ENCODE measurements around the gene RAP1GAP.

Gene RAP1GAP

DNA sequence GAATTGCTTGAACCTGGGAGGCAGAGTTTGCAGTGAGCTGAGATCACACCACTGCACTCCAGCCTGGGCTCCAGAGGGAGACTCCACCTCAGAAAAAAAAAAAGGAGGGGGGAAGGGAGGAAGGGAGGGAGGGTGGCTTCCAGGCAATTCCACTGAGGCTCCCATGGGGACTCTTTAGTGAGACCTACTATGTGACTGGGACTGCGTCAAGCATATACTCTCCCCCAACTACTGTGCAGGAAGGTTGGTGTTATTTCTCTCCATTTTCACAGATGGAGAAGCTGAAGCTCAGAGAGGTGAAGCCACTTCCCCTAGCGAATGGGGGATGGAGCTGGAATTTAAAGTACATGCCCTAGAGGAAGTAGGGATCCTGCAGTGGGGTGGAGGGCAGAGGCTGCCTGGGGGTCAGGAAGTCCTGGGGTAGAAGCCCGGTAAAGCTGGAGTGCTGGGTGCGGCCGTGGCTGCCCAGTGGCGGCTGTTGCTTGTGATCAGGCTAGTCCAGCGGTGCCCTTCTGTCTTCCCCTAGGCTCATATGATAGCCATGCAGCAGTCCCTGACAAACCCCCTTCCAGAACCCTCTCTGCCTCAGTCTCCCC, 40.3 kb downstream of the RAP1GAP start:
- H2AFZ ChIP-seq (ENCODE audit: low read depth, low read length) = no peak overlapping the region
- no peaks in the 10 kb centered on the region for H3K9me3 ChIP-seq (ENCODE audit: insufficient read depth, low read length, severe bottlenecking)
- H3K9ac ChIP-seq (ENCODE audit: low read depth, low read length) = no peak overlapping the region
- no peak for DNase-seq
- no peak for ATAC-seq (ENCODE audit: insufficient read depth, low read depth)
- H3K27me3 ChIP-seq (ENCODE audit: insufficient read depth, low read length, poor library complexity) = no peaks in the 10 kb centered on the region
- H3K79me2 ChIP-seq (ENCODE audit: insufficient read depth, low read length) = no peaks in the 10 kb centered on the region
- H3K36me3 ChIP-seq (ENCODE audit: insufficient read depth, low read length) = no peaks in the 10 kb centered on the region
- peaks cover 3% of the 10 kb centered on the region for H4K20me1 ChIP-seq (ENCODE audit: insufficient read depth, low read length)
- H3K4me3 ChIP-seq (ENCODE audit: low read depth in 1 of 2, low read length in 2 of 2) = no peak overlapping the region
- TF ChIP-seq CTCF (IDR thresholded peaks at IDR 0.05; ENCODE audit: borderline replicate concordance, extremely low read depth, low read length, poor library complexity, severe bottlenecking) (no peak), EZH2 (IDR thresholded peaks at IDR 0.05; ENCODE audit: borderline replicate concordance, low read depth, low read length, severe bottlenecking) (no peak)
- no peak overlapping the region for H3K27ac ChIP-seq (ENCODE audit: low read length)
- no peak overlapping the region for H3K4me2 ChIP-seq (ENCODE audit: insufficient read depth, low read length)
- H3K4me1 ChIP-seq (ENCODE audit: insufficient read depth, low read length) = peaks cover 7% of the 10 kb centered on the region; the same call in 1 of the 2 replicates

DNA sequence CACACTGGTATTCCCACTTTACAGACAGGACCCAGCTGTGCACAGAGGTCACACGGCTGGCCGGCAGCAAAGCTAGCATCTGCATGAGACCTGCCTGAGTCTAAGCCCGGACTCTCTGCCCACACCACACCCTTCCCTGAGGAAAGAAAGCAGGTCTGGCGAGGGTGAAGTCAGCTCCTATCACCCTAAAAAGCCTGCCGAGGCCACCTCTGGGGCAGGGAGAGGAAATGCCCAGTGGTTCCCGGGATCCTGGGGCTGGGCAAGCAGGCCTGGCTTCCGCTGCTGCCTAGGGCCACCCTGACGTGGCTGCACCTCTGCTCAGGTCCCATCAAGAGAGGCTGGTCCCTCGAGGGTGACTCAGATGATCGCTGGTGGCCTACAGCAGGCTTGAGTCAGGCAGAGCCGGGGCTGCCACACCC, 42.2 kb downstream of the RAP1GAP start:
- Histone ChIP-seq H3K79me2 (ENCODE audit: insufficient read depth, low read length) (no peaks in the 10 kb centered on the region), H4K20me1 (ENCODE audit: insufficient read depth, low read length) (no peaks in the 10 kb centered on the region; the same call in none of the 2 replicates), H3K4me1 (ENCODE audit: insufficient read depth, low read length) (no peaks in the 10 kb centered on the region), H3K27ac (ENCODE audit: low read length) (no peak overlapping the region), H3K4me2 (ENCODE audit: insufficient read depth, low read length) (no peak overlapping the region), H3K27me3 (ENCODE audit: insufficient read depth, low read length, poor library complexity) (no peaks in the 10 kb centered on the region), H3K9me3 (ENCODE audit: insufficient read depth, low read length, severe bottlenecking) (no peaks in the 10 kb centered on the region), H2AFZ (ENCODE audit: low read depth, low read length) (no peak overlapping the region), H3K9ac (ENCODE audit: low read depth, low read length) (no peak overlapping the region), H3K36me3 (ENCODE audit: insufficient read depth, low read length) (no peaks in the 10 kb centered on the region), H3K4me3 (ENCODE audit: low read depth in 1 of 2, low read length in 2 of 2) (no peak overlapping the region)
- no peak for DNase-seq
- TF ChIP-seq EZH2 (IDR thresholded peaks at IDR 0.05; ENCODE audit: borderline replicate concordance, low read depth, low read length, severe bottlenecking) = no peak
- TF ChIP-seq CTCF (IDR thresholded peaks at IDR 0.05; ENCODE audit: borderline replicate concordance, extremely low read depth, low read length, poor library complexity, severe bottlenecking) = no peak
- no peak for ATAC-seq (ENCODE audit: insufficient read depth, low read depth)

- H3K9me3 ChIP-seq (ENCODE audit: insufficient read depth, low read length, severe bottlenecking) = no peaks in the 10 kb centered on the region
- H3K9ac ChIP-seq (ENCODE audit: low read depth, low read length) = no peak overlapping the region
- ATAC-seq (ENCODE audit: insufficient read depth, low read depth) (no peak), DNase-seq (no peak)
- no peaks in the 10 kb centered on the region for H3K36me3 ChIP-seq (ENCODE audit: insufficient read depth, low read length)
- TF ChIP-seq CTCF (IDR thresholded peaks at IDR 0.05; ENCODE audit: borderline replicate concordance, extremely low read depth, low read length, poor library complexity, severe bottlenecking) (no peak), EZH2 (IDR thresholded peaks at IDR 0.05; ENCODE audit: borderline replicate concordance, low read depth, low read length, severe bottlenecking) (no peak)
- H3K27me3 ChIP-seq (ENCODE audit: insufficient read depth, low read length, poor library complexity) = no peaks in the 10 kb centered on the region
- H2AFZ ChIP-seq (ENCODE audit: low read depth, low read length) = no peak overlapping the region
- H3K4me3 ChIP-seq (ENCODE audit: low read depth in 1 of 2, low read length in 2 of 2) = no peak overlapping the region
- H3K4me2 ChIP-seq (ENCODE audit: insufficient read depth, low read length) = no peak overlapping the region
- H3K4me1 ChIP-seq (ENCODE audit: insufficient read depth, low read length) = no peaks in the 10 kb centered on the region
- no peak overlapping the region for H3K27ac ChIP-seq (ENCODE audit: low read length)
- no peaks in the 10 kb centered on the region for H3K79me2 ChIP-seq (ENCODE audit: insufficient read depth, low read length)
- peaks cover 4% of the 10 kb centered on the region for H4K20me1 ChIP-seq (ENCODE audit: insufficient read depth, low read length)
Measured at GRCh38 chr1:21625390-21626190, 43.6 kb downstream of the RAP1GAP start.
